BE2C (cell line): ENCODE measurements around the gene FLVCR2.

Source experiments
- DNase-seq: peaks from one replicate; pipeline ENCODE4 v3.0.0-alpha.2; 2020
- H3K27me3 ChIP-seq: fragments of 250-450 bp; sonication (Bioruptor Pico); 2 replicates; pipeline ENCODE4 v1.5.1; 2020; ENCODE audit warnings: mild to moderate bottlenecking
- H3K36me3 ChIP-seq: fragments of 250-450 bp; sonication (Bioruptor Pico); 2 replicates; pipeline ENCODE4 v1.5.1; 2020; ENCODE audit warnings: mild to moderate bottlenecking
- H3K4me1 ChIP-seq: fragments of 250-450 bp; sonication (Bioruptor Pico); 2 replicates; pipeline ENCODE4 v1.5.1; 2020
- H3K4me3 ChIP-seq: 2 replicates; pipeline ENCODE4 v1.5.1; 2011; ENCODE audit warnings: low read depth, low read length
- H3K9me3 ChIP-seq: fragments of 250-450 bp; sonication (Bioruptor Pico); 2 replicates; pipeline ENCODE4 v1.5.1; 2020
- TF ChIP-seq, protein P1 (sequence below): IDR thresholded peaks from 2 replicates; pipeline ENCODE4 v1.5.1; 2012; ENCODE audit warnings: mild to moderate bottlenecking, low read depth, low read length

FLVCR2 gene

DNA sequence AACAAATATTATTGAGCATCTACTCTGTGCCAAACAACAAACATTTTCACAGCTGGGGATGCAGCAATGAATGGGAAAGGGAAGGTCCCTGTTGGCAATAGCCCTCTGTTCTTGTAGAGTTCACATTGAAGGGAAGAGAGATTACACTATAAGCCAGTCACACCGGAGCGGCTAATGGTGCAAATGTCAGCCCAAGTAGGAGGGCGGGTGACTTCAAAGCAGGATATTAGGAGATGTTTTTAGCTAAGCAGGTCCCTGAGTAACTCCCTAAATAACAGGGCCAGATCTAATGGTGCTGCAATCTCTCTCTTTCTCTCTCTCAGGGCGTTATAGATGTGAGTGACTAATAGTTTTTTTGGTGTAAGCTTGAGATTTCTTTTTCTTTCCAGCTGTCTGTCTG is 30.7 kb downstream of the FLVCR2 start:
- peaks cover 21% of the 10 kb centered on the region for H3K27me3 ChIP-seq
- TF ChIP-seq, protein P1, sequence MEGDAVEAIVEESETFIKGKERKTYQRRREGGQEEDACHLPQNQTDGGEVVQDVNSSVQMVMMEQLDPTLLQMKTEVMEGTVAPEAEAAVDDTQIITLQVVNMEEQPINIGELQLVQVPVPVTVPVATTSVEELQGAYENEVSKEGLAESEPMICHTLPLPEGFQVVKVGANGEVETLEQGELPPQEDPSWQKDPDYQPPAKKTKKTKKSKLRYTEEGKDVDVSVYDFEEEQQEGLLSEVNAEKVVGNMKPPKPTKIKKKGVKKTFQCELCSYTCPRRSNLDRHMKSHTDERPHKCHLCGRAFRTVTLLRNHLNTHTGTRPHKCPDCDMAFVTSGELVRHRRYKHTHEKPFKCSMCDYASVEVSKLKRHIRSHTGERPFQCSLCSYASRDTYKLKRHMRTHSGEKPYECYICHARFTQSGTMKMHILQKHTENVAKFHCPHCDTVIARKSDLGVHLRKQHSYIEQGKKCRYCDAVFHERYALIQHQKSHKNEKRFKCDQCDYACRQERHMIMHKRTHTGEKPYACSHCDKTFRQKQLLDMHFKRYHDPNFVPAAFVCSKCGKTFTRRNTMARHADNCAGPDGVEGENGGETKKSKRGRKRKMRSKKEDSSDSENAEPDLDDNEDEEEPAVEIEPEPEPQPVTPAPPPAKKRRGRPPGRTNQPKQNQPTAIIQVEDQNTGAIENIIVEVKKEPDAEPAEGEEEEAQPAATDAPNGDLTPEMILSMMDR, result no peak
- DNase-seq, result no peak
- H3K36me3 ChIP-seq, result no peaks in the 10 kb centered on the region
- no peak overlapping the region for H3K4me3 ChIP-seq
- no peaks in the 10 kb centered on the region; the same call in 1 of the 2 replicates for H3K9me3 ChIP-seq
- H3K4me1 ChIP-seq, result no peaks in the 10 kb centered on the region

DNA sequence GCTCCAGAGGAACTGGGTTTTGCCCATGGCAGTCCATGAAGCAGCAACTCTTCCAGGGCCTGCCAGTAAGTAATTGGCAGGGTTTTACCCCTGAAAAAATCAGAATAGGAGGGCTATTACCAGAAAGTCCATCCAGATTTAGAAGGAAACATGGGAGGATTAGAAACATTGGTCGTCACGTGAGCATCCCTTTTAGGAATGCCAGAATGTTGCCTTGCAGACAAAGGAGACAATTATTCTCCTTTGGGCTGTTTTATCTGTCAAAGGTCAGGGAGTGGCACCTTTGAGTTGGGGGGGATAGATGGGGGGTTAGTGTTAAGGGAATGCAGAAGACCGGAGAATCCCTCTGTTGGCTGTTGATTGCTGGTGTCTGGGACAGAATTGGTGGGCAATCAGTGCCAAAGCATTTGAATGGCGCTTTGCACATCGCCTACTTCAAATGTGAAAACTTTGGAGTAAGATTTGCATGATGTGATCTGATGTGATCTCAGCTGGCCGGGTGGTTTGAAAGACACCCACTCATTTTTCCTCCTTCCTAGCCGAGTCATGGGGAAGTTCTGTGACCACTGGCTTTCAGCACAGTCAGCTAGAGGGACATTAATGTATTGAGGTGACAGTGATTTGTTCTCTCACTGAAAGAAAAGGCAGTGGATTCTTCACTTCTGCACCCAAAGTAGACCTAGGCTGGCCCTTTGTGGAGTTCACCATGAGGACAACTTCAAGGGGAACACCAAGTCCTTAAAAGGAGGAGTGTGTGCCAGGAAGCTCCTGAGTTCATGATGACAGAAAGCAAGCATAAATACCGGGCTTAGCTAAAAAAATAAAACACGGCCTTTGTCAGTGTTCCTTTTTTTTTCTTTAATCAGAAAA is 31.4 kb downstream of the FLVCR2 start:
- H3K4me1 ChIP-seq, result no peaks in the 10 kb centered on the region
- no peak overlapping the region for H3K4me3 ChIP-seq
- no peaks in the 10 kb centered on the region for H3K36me3 ChIP-seq
- no peak for DNase-seq
- TF ChIP-seq, protein P1, result no peak
- no peaks in the 10 kb centered on the region; the same call in 1 of the 2 replicates for H3K9me3 ChIP-seq
- H3K27me3 ChIP-seq, result peaks cover 21% of the 10 kb centered on the region

DNA sequence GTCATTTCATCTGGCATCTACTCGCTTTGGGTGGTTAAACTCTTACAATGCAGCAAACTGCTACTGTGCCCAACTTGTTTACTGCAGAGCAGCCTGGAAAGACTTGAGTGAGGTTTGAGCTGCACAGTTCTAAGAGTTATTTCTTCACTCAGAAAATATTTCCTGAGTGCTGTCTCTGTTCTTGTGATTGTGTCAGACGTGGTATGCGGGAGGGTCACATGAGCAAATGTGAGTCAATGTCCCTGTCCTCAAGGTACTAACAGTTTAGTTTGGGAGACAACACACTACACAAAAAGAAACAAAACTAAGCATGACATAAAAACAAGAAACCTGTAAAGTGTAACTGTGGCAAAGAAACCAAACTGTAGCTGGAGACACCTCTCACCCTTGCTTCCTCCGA is 32.4 kb downstream of the FLVCR2 start:
- no peaks in the 10 kb centered on the region for H3K4me1 ChIP-seq
- TF ChIP-seq, protein P1, result no peak
- no peak overlapping the region for H3K4me3 ChIP-seq
- peaks cover 21% of the 10 kb centered on the region for H3K27me3 ChIP-seq
- no peaks in the 10 kb centered on the region; the same call in 1 of the 2 replicates for H3K9me3 ChIP-seq
- no peak for DNase-seq
- no peaks in the 10 kb centered on the region for H3K36me3 ChIP-seq

DNA sequence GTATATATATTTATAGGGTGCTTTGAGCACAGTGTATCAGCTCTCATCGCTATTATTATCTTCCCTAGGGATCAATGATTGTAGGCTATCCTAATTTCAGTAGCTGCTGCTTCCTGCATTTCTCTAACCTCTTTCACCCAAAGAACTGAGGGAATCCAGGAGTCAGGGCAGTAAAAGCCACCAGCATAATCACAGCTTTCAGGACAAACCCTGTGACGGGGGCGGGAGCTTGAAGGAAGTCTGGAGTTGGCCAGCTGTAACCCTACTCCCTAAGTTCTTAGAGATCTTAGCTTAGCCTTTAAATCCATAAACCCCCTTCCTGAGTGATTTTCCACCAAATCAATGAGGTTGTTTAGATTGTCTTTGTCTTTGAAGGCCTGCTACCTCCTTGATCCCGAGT is 33.7 kb downstream of the FLVCR2 start:
- Histone ChIP-seq H3K4me3 (no peak overlapping the region), H3K4me1 (no peaks in the 10 kb centered on the region), H3K27me3 (peaks cover 21% of the 10 kb centered on the region), H3K36me3 (no peaks in the 10 kb centered on the region), H3K9me3 (no peaks in the 10 kb centered on the region; the same call in 1 of the 2 replicates)
- DNase-seq, result no peak
- TF ChIP-seq, protein P1, result no peak

DNA sequence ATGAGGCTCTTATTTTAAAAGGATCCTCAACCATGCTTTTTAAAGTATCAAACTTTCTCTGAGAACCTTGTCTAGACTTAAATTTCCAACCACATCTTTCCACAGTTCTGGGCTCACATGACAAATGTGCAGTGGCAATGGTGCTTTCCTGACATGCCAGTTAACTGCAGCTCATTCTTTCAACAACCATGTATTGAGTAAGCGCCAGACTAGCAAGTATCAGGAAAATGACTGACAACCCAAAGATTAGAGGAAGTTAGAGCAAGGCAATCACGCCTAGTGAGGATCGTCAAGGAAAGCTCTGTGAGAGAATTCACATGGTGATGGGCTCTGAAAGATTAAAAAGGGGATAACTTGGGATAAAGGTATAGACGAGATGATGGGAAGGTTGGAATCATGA is 35.8 kb downstream of the FLVCR2 start:
- no peak overlapping the region for H3K4me3 ChIP-seq
- no peaks in the 10 kb centered on the region for H3K4me1 ChIP-seq
- DNase-seq, result no peak
- H3K27me3 ChIP-seq, result peaks cover 21% of the 10 kb centered on the region
- H3K9me3 ChIP-seq, result no peaks in the 10 kb centered on the region; the same call in 1 of the 2 replicates
- no peaks in the 10 kb centered on the region for H3K36me3 ChIP-seq
- TF ChIP-seq, protein P1, result no peak

DNA sequence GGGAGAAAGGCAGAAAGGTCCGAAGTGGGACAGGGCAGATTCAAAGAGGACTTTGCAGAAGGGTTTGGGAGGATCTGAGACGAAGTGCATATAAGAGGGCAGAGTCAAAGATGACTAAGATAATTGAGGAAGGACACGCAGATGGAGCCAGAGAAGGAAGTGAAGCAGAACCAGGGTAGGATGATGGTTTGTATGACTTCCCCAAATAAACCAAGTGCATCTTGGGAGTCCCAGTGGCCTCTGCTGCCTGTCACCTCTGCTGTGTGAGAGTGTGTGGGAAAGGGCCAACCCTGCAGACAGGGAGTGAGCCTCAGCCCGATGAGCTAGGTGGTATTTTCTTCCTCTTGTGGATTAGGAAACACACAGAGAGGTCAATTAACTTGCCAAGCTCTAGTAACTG is 36.8 kb downstream of the FLVCR2 start:
- H3K27me3 ChIP-seq, result peaks cover 21% of the 10 kb centered on the region
- H3K9me3 ChIP-seq, result no peaks in the 10 kb centered on the region
- no peaks in the 10 kb centered on the region for H3K4me1 ChIP-seq
- no peak for DNase-seq
- H3K36me3 ChIP-seq, result no peaks in the 10 kb centered on the region
- TF ChIP-seq, protein P1, result no peak
- no peak overlapping the region for H3K4me3 ChIP-seq
